Measurements from ENCODE around the gene GRK5. TPM values are rescaled to one million over a fixed set of nuclear protein-coding genes. Genes with fewer than 3 reads are reported as not detected.

Gene GRK5
- total and polyA plus RNA-seq, 9 of the 15 experiments (the other 6 are each of a cell fraction or from before 2014, with no cell fraction given), result 0.46 to 0.83 (median 0.67) TPM; not detected in 2

- no TSS peak for BruUV-seq (replicated peaks)
- no peak overlapping the region for H2AFZ ChIP-seq (ENCODE audit: low read depth, low read length)
- ChIA-PET POLR2A (interaction anchor here (1.0 kb wide), 1 partner anchor 64 kb away, joined by 3 read pairs; no protein-coding TSS in a partner anchor), CTCF (ENCODE audit: low intra/inter-chr PET ratio) (no interaction called here)
- H3K9me3 ChIP-seq (replicated peaks; ENCODE audit: control insufficient read depth, insufficient read depth, low read depth, low read length), result no peaks in the 10 kb centered on the region
- intact Hi-C loops (cut with micrococcal nuclease), result no loop called here
- WGBS (ENCODE audit: insufficient coverage, low coverage, missing lambda C conversion rate), result 27% methylated on average over 9 of the region's 9 CpGs
- no peak overlapping the region for H3K27ac ChIP-seq (ENCODE audit: extremely low read depth, low read depth, low read length)
- no peak for ATAC-seq
- H4K20me1 ChIP-seq (replicated peaks; ENCODE audit: control insufficient read depth, insufficient read depth, low read length), result no peaks in the 10 kb centered on the region
- H3K79me2 ChIP-seq (ENCODE audit: control insufficient read depth, insufficient read depth, low read length), result no peaks in the 10 kb centered on the region
- in situ Hi-C loops (cut with MboI), result no loop called here
- H3K4me1 ChIP-seq (replicated peaks in 1 of 2; ENCODE audit: control insufficient read depth in 2 of 2, insufficient read depth in 2 of 2, low read length in 2 of 2), result peaks cover 4 to 7% of the 10 kb centered on the region in 2 experiments; a peak in 4 of 5 replicates
- H3K4me2 ChIP-seq (ENCODE audit: insufficient read depth, low read length), result peak overlapping the region; percentile 25; the same call in 1 of the 2 replicates
- TF ChIP-seq E2F6 (IDR thresholded peaks at IDR 0.05; ENCODE audit: borderline replicate concordance in 1 of 2, extremely low read depth in 1 of 2, insufficient read depth in 1 of 2, insufficient read length in 1 of 2, low read depth in 1 of 2, low read length in 1 of 2, poor library complexity in 1 of 2, severe bottlenecking in 1 of 2) (no peak), ESRRA (IDR thresholded peaks at IDR 0.05; ENCODE audit: borderline replicate concordance, low read depth) (peak; percentile 89)
- H3K4me3 ChIP-seq, result no peak overlapping the region
- no peaks in the 10 kb centered on the region for H3K36me3 ChIP-seq (ENCODE audit: control insufficient read depth, insufficient read depth, low read length)
- no peak for FAIRE-seq
- H3K27me3 ChIP-seq (ENCODE audit: control insufficient read depth in 2 of 2, insufficient read depth in 2 of 2, low read length in 2 of 2), result peaks cover 0 to 7% of the 10 kb centered on the region in 2 experiments; a peak in 1 of 5 replicates
- no peak overlapping the region; a peak in 1 of 4 replicates for H3K9ac ChIP-seq (ENCODE audit: insufficient read depth in 1 of 2, low read depth in 2 of 2, low read length in 2 of 2)
- no peak for DNase-seq (ENCODE audit: extremely low read depth in 1 of 4, low spot score in 3 of 4)
- no peaks in the 10 kb centered on the region for H3K9me1 ChIP-seq (ENCODE audit: control insufficient read depth, insufficient read depth, low read length)
Measured at GRCh38 chr10:119285495-119286267, 78.3 kb downstream of the GRK5 start.

All from K562 (cell line).